ENCODE measurements around the gene SPSB4. TPM values are rescaled to one million over a fixed set of nuclear protein-coding genes. Genes with fewer than 3 reads are reported as not detected.

SPSB4 gene
- total and polyA plus RNA-seq, 2 donors (not counting 3 experiments of a cell fraction or from before 2014, with no cell fraction given), result 0.06 to 0.22 TPM

DNA sequence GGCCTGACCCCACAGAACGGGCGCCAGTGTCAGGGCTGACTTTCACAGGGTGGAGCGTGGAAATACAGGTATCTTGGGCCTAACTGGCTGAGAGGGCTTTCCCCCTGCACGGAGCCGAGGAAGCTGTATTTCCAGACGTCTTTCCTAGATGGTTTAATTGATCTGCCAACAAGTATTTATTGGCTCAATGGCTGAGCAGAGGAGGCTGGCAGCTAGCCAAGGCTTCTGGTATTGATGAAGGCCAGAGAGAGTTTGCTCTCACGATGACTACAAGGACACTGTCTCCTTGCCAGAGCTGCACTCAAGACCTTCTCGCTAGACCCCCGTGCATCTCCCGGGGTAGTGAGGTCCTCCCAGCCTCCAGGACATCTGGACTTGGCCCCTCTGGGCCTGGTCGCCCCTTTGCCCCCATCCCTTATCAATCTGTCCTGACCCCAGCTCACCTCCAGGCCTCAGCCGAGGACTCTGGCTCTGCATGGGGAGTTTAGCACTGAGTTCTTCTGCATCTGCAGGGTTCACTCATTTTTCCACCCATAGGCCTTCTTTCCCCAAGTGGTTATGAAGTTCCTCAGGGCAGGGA is 20.6 kb downstream of the SPSB4 start:
- Histone ChIP-seq H3K9me3 (replicated peaks; ENCODE audit: control insufficient read depth, insufficient read depth, low read length) (no peaks in the 10 kb centered on the region), H3K27ac (ENCODE audit: insufficient read depth, low read depth, low read length) (no peak overlapping the region), H4K20me1 (replicated peaks; ENCODE audit: control insufficient read depth, extremely low read depth, insufficient read depth, low read length) (no peaks in the 10 kb centered on the region), H3K4me2 (ENCODE audit: insufficient read depth, low read length) (no peak overlapping the region), H3K36me3 (ENCODE audit: control insufficient read depth in 2 of 2, extremely low read depth in 1 of 2, insufficient read depth in 2 of 2, low read length in 2 of 2) (no peaks in the 10 kb centered on the region), H3K4me1 (ENCODE audit: control insufficient read depth, extremely low read depth, insufficient read depth, low read length) (no peaks in the 10 kb centered on the region), H3K9me1 (replicated peaks; ENCODE audit: control insufficient read depth, extremely low read depth, insufficient read depth, low read length) (no peaks in the 10 kb centered on the region), H2AFZ (ENCODE audit: low read depth, low read length) (no peak overlapping the region), H3K79me2 (ENCODE audit: control insufficient read depth, insufficient read depth, low read length) (no peaks in the 10 kb centered on the region), H3K4me3 (replicated peaks in 1 of 3; ENCODE audit: insufficient read depth in 1 of 3, low read depth in 1 of 3, low read length in 3 of 3) (no peak overlapping the region), H3K9ac (replicated peaks; ENCODE audit: extremely low read depth, insufficient read depth, low read length) (no peak overlapping the region), H3K27me3 (ENCODE audit: control insufficient read depth in 2 of 2, insufficient read depth in 2 of 2, low read length in 2 of 2) (no peaks in the 10 kb centered on the region)
- intact Hi-C loops (cut with micrococcal nuclease) (no loop called here), dilution Hi-C loops (cut with MboI; ENCODE audit: extremely low pct_ligation_motif_present, low sequenced_read_pairs) (no loop called here)
- POLR2A ChIA-PET, result no interaction called here
- no peak for DNase-seq (ENCODE audit: low read depth, low spot score)
- no TSS peak for BruUV-seq (replicated peaks)
- TF ChIP-seq POLR2A (IDR thresholded peaks at IDR 0.05; ENCODE audit: low read depth, low read length) (no peak), MYC (IDR thresholded peaks at IDR 0.05; ENCODE audit: low read depth, low read length) (no peak)
- CTCF ChIA-PET, result no interaction called here
- FAIRE-seq, result no peak

DNA sequence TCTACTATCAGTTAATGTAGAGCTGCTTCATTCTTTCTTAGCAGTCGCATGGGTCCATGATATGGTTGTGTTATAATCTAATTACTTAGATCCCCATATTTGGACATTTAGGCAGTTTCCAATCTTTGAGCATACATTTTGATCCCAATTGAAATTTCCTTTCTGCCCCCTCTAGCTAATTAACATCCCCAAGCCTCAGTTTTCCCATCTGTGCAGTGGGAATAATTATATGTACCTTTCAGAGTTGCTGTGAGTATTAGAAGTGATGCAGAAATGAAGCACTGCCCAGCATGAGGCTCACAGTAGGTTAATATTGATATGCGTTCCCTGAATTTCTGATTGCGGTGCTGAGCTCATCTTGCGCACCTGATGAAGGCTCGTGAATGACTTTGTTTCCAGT is 21.8 kb downstream of the SPSB4 start:
- DNase-seq (ENCODE audit: low read depth, low spot score) (no peak), FAIRE-seq (no peak)
- H3K4me3 ChIP-seq (replicated peaks in 1 of 3; ENCODE audit: insufficient read depth in 1 of 3, low read depth in 1 of 3, low read length in 3 of 3), result no peak overlapping the region
- no peaks in the 10 kb centered on the region for H3K4me1 ChIP-seq (ENCODE audit: control insufficient read depth, extremely low read depth, insufficient read depth, low read length)
- no peaks in the 10 kb centered on the region for H3K9me3 ChIP-seq (replicated peaks; ENCODE audit: control insufficient read depth, insufficient read depth, low read length)
- CTCF ChIA-PET, result no interaction called here
- H3K27ac ChIP-seq (ENCODE audit: insufficient read depth, low read depth, low read length), result no peak overlapping the region
- H3K9ac ChIP-seq (replicated peaks; ENCODE audit: extremely low read depth, insufficient read depth, low read length), result no peak overlapping the region
- BruUV-seq (replicated peaks), result no TSS peak
- no peaks in the 10 kb centered on the region for H4K20me1 ChIP-seq (replicated peaks; ENCODE audit: control insufficient read depth, extremely low read depth, insufficient read depth, low read length)
- dilution Hi-C loops (cut with MboI; ENCODE audit: extremely low pct_ligation_motif_present, low sequenced_read_pairs) (no loop called here), intact Hi-C loops (cut with micrococcal nuclease) (no loop called here)
- H3K9me1 ChIP-seq (replicated peaks; ENCODE audit: control insufficient read depth, extremely low read depth, insufficient read depth, low read length), result no peaks in the 10 kb centered on the region
- no peak overlapping the region for H2AFZ ChIP-seq (ENCODE audit: low read depth, low read length)
- H3K36me3 ChIP-seq (ENCODE audit: control insufficient read depth in 2 of 2, extremely low read depth in 1 of 2, insufficient read depth in 2 of 2, low read length in 2 of 2), result no peaks in the 10 kb centered on the region
- H3K79me2 ChIP-seq (ENCODE audit: control insufficient read depth, insufficient read depth, low read length), result no peaks in the 10 kb centered on the region
- H3K27me3 ChIP-seq (ENCODE audit: control insufficient read depth in 2 of 2, insufficient read depth in 2 of 2, low read length in 2 of 2), result no peaks in the 10 kb centered on the region
- H3K4me2 ChIP-seq (ENCODE audit: insufficient read depth, low read length), result no peak overlapping the region
- POLR2A ChIA-PET, result no interaction called here
- TF ChIP-seq POLR2AphosphoS5 (IDR thresholded peaks at IDR 0.05; ENCODE audit: insufficient read depth, low read depth, low read length), result no peak
- TF ChIP-seq MYC (IDR thresholded peaks at IDR 0.05; ENCODE audit: low read depth, low read length), result no peak
- TF ChIP-seq FOS (IDR thresholded peaks at IDR 0.05; ENCODE audit: borderline replicate concordance, insufficient read depth, low read length), result no peak
